Activated CD4-positive, alpha-beta memory T cell treated with anti-CD3 and anti-CD28 coated beads, Interleukin-2, amount 10 ng/mL, durations not matched to agents 7 days and 5 days (primary cell): ENCODE data around the gene LEMD1. TPM values are rescaled to one million over a fixed set of nuclear protein-coding genes. Genes with fewer than 3 reads are reported as not detected.

ENCODE experiments used
- CTCF ChIA-PET: fragments of 350-600 bp; sonication (Branson Sonifier 250); formaldehyde crosslinking; loops from one replicate; lab custom pipeline; 2021; ENCODE audit warnings: antibody characterized with exemption, inconsistent platforms; lab: Charles Lee
- POLR2A ChIA-PET: fragments of 350-600 bp; sonication (Branson Sonifier 250); formaldehyde crosslinking; loops from one replicate; lab custom pipeline; 2021; ENCODE audit warnings: antibody characterized with exemption; lab: Charles Lee
- DNase-seq: peaks from one replicate; pipeline ENCODE4 v3.0.0-alpha.2; 2020
- H3K27ac Mint-ChIP-seq: one replicate; pipeline ENCODE4 v1.8.0; 2021; ENCODE audit warnings: mild to moderate bottlenecking, mixed read lengths
- H3K27me3 Mint-ChIP-seq: one replicate; pipeline ENCODE4 v1.8.0; 2021; ENCODE audit warnings: mixed read lengths
- H3K36me3 Mint-ChIP-seq: one replicate; pipeline ENCODE4 v1.8.0; 2021; ENCODE audit warnings: low read depth, mixed read lengths
- H3K4me1 Mint-ChIP-seq: one replicate; pipeline ENCODE4 v1.8.0; 2021; ENCODE audit warnings: mixed read lengths
- H3K4me3 Mint-ChIP-seq: one replicate; pipeline ENCODE4 v1.8.0; 2021; ENCODE audit warnings: mild to moderate bottlenecking, mixed read lengths
- H3K9me3 Mint-ChIP-seq: one replicate; pipeline ENCODE4 v1.8.0; 2021; ENCODE audit warnings: mixed read lengths
- total RNA-seq, 2 experiments: library from RNA; stranded (reverse); gene quantifications; one replicate each; pipeline ENCODE4 v1.2.3, GENCODE V29; 2021

The LEMD1 gene
- total RNA-seq, 2 experiments from 2014 or later, result 1.1 to 2.2 TPM

DNA sequence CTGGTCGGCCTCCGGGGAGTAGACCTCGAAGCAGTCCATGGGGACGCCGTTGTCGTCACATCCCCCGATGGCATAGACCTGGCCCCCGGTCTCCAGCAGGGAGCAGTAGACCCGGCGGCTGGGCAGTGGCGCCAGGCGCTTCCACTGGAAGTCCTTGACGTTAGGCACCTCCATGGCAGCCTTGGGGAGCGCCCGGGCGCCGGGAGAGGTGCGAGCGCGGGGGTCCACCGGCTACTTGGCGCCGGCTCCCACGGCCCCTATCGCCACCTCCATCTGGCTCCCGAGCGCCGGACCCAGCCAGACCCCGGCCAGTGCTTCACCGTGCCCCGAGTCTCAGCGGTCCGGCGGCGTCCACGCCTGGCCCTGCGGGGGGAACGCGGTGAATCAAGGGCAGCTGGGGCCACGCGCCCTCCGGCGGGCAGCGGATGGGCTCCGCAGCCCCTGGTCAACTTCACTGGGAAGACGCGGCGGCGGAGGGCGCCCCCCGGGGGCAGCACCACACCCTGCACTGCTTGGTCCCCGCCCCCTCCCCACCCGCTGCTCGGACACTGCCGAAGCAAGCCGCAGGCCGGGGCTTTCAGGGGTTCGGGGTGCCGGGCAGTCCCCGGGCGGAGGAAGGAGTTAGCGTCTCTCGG lies 78.3 kb downstream of the LEMD1 start:
- H3K9me3 Mint-ChIP-seq, result no peaks in the 10 kb centered on the region
- H3K36me3 Mint-ChIP-seq, result no peaks in the 10 kb centered on the region
- peaks cover 61% of the 10 kb centered on the region for H3K27me3 Mint-ChIP-seq
- H3K4me3 Mint-ChIP-seq, result no peak overlapping the region
- H3K4me1 Mint-ChIP-seq, result peaks cover 14% of the 10 kb centered on the region
- DNase-seq, result no peak
- ChIA-PET POLR2A (no interaction called here), CTCF (no interaction called here)
- no peak overlapping the region for H3K27ac Mint-ChIP-seq

DNA sequence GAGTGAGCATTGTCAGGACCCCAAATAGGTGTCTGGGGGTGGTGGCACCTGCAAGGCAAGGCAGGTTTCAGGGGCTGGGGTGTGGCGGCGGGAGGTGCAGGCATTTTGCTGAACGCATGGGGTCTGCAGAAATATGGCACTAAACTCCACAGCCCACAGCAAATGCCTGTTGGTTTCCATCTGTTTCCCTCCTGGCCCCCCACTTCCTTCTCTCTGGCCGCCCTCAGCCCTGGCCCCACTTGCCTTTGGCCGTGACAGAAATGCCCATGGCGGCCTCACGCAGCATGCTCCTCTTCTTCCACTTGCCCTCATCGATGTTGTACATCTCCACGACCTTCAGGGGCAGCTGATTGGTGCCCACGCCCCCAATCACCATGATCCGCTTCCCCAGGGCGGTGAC lies 78.9 kb downstream of the LEMD1 start:
- H3K27ac Mint-ChIP-seq, result no peak overlapping the region
- ChIA-PET POLR2A (no interaction called here), CTCF (no interaction called here)
- no peaks in the 10 kb centered on the region for H3K9me3 Mint-ChIP-seq
- peaks cover 14% of the 10 kb centered on the region for H3K4me1 Mint-ChIP-seq
- no peaks in the 10 kb centered on the region for H3K36me3 Mint-ChIP-seq
- peaks cover 62% of the 10 kb centered on the region for H3K27me3 Mint-ChIP-seq
- no peak for DNase-seq
- no peak overlapping the region for H3K4me3 Mint-ChIP-seq

DNA sequence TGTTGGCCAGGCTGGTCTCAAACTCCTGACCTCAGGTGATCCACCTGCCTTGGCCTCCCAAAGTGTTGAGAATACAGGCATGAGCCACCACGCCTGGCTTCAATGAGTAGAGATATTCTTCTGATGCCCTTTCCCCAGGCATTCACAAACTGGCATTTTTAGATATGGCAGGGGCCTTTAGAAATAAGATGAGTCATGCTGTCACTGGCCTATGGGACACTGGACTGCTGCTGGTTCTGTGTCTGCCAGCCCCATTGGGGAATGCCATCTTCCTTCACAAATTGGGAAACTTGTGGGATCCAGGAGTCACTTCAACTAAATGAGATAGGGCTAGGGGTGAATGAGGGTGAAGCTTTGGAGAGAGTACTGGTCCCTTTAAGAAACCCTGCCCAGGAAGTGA lies 81.2 kb downstream of the LEMD1 start:
- Mint-ChIP-seq H3K27ac (no peak overlapping the region), H3K9me3 (no peaks in the 10 kb centered on the region), H3K4me3 (no peak overlapping the region), H3K36me3 (no peaks in the 10 kb centered on the region), H3K27me3 (peaks cover 56% of the 10 kb centered on the region), H3K4me1 (peaks cover 14% of the 10 kb centered on the region)
- POLR2A ChIA-PET, result no interaction called here
- DNase-seq, result no peak
- CTCF ChIA-PET, result interaction anchor here (0.9 to 1.4 kb wide), 3 partner anchors 9 to 70 kb away, joined by 3 read pairs; no protein-coding TSS in a partner anchor

DNA sequence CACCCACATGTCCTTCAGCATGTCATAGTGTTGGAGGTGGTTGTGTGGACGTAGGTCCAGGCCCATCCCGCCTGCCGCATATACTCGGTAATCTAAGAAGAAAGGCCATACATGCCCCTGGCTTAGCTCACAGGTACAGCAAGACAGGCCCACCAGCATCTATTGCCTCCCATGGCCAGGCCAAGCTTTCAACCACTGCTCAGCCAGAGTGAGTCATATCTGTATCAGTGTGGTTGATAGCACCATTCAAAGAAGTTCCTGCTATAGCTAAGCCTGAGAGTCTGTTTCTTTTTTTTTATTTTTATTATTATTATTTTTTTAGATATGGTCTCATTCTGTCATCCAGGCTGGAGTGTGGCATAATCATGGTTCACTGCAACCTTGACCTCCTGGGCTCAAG lies 82.1 kb downstream of the LEMD1 start:
- CTCF ChIA-PET, result interaction anchor here (0.6 to 1.8 kb wide), 9 partner anchors 10 to 146 kb away, joined by 3 to 12 read pairs (median 5); no protein-coding TSS in a partner anchor
- POLR2A ChIA-PET, result interaction anchor here (0.7 kb wide), 1 partner anchor 66 kb away, joined by 3 read pairs; no protein-coding TSS in a partner anchor

DNA sequence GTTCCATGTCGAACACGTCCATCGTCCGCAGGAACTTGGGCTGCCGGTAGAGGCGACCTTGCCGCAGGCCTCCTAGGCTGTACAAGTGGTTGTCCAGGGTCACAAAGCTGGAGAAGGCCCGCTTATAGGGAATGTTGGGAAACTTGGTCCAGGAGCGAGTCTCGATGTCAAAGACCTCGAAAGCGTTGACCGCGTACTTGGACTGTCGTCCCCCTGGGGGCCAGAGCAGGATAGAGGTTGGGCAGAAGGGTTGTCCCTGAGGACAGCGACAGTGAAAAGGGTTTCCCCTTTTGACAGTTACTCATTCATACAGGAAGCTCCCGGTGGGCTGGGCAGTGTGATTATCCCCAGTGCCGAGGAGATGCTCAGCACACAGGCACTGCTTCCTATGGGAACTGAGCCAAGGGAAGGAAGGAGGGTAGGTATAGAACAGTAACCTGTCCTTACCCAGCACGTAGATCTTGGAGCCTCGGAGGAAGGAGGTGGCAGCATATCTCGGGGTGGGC lies 82.6 kb downstream of the LEMD1 start:
- Mint-ChIP-seq H3K36me3 (no peaks in the 10 kb centered on the region), H3K4me3 (no peak overlapping the region), H3K27me3 (peaks cover 43% of the 10 kb centered on the region), H3K27ac (no peak overlapping the region), H3K9me3 (no peaks in the 10 kb centered on the region), H3K4me1 (peaks cover 11% of the 10 kb centered on the region)
- POLR2A ChIA-PET, result interaction anchor here (0.7 kb wide), 1 partner anchor 66 kb away, joined by 3 read pairs; no protein-coding TSS in a partner anchor
- CTCF ChIA-PET, result interaction anchor here (0.6 to 1.8 kb wide), 7 partner anchors 14 to 146 kb away, joined by 3 to 12 read pairs (median 5); no protein-coding TSS in a partner anchor
- no peak for DNase-seq

More for the DNA sequence above, 82.1 kb downstream of the LEMD1 start:
- Mint-ChIP-seq H3K4me1 (peaks cover 14% of the 10 kb centered on the region), H3K9me3 (no peaks in the 10 kb centered on the region), H3K27me3 (peaks cover 47% of the 10 kb centered on the region), H3K27ac (no peak overlapping the region), H3K4me3 (no peak overlapping the region), H3K36me3 (no peaks in the 10 kb centered on the region)
- DNase-seq, result peak; percentile 26

DNA sequence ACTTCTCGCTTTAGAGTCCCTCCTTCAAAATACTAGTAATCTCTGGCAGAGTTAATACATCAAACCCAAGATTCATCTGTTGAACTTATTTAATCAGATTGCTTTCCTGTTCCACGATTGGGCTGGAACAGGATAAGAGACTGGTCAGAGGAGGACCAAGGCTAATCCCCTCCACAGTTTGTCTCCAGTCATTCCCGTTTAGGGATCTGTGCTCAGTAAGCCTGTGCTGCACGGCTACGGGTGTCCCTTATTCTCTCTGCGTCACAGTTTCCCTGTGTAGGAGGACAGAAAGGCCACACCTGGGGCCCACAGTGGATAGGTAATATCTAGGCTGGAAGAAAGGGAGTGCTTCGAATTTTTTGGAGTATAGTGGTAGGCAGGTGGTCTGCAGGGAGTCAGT lies 83.8 kb downstream of the LEMD1 start:
- Mint-ChIP-seq H3K27me3 (peaks cover 46% of the 10 kb centered on the region), H3K27ac (no peak overlapping the region), H3K4me1 (peaks cover 8% of the 10 kb centered on the region), H3K9me3 (no peaks in the 10 kb centered on the region), H3K36me3 (no peaks in the 10 kb centered on the region), H3K4me3 (no peak overlapping the region)
- CTCF ChIA-PET, result interaction anchor here (1.5 to 21.8 kb wide), 7 partner anchors 13 to 186 kb away, joined by 3 to 724 read pairs (median 11); no protein-coding TSS in a partner anchor
- no peak for DNase-seq
- POLR2A ChIA-PET, result no interaction called here

DNA sequence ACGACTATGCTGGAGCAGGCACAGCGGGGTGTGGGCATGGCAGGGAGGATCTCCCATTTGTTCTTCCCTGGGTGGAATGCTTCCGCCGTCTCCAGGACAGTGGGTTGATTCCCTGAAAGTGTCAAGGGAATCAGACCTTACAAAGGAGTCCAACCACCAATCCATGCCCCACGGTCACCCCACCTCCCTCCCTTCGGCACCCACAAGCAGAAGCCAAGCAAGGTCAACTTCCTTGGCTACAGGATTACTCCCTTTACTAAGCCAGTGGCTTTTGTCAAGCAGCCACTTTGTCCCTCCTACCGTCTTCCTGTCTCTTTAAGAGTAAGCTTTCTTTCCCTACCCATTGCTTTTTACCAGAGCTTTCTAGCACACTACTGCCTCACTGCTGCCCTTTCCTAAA lies 84.4 kb downstream of the LEMD1 start:
- peaks cover 41% of the 10 kb centered on the region for H3K27me3 Mint-ChIP-seq

DNA sequence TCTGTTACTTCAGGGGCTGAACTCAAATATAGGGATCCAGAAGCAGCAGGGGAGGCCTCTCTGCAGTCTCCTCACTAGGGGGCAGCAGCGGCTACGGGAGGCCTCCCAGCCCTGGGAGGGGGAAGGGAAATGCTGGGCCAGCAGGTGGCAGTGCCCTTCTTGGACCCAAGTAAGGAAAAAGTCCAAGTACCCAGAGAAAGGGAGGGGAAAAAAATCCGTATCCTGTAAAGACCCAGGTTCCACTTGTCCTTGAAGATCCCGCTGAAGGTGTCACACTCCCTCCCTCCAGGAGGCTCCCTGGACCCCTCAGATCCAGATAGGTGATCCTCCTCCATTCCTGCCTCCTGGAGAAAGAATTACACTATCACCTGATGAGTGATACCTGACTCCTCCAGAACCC lies 86.2 kb downstream of the LEMD1 start:
- POLR2A ChIA-PET, result interaction anchor here (1.1 kb wide), 1 partner anchor 105 kb away, joined by 3 read pairs; no protein-coding TSS in a partner anchor

More for the DNA sequence above, 84.4 kb downstream of the LEMD1 start:
- Mint-ChIP-seq H3K9me3 (no peaks in the 10 kb centered on the region), H3K4me3 (no peak overlapping the region), H3K36me3 (no peaks in the 10 kb centered on the region), H3K4me1 (peaks cover 6% of the 10 kb centered on the region), H3K27ac (no peak overlapping the region)
- no peak for DNase-seq
- POLR2A ChIA-PET, result no interaction called here
- CTCF ChIA-PET, result interaction anchor here (0.7 to 21.8 kb wide), 14 partner anchors 12 to 186 kb away, joined by 3 to 724 read pairs (median 8); partner anchors contain the start of gene NUAK2

DNA sequence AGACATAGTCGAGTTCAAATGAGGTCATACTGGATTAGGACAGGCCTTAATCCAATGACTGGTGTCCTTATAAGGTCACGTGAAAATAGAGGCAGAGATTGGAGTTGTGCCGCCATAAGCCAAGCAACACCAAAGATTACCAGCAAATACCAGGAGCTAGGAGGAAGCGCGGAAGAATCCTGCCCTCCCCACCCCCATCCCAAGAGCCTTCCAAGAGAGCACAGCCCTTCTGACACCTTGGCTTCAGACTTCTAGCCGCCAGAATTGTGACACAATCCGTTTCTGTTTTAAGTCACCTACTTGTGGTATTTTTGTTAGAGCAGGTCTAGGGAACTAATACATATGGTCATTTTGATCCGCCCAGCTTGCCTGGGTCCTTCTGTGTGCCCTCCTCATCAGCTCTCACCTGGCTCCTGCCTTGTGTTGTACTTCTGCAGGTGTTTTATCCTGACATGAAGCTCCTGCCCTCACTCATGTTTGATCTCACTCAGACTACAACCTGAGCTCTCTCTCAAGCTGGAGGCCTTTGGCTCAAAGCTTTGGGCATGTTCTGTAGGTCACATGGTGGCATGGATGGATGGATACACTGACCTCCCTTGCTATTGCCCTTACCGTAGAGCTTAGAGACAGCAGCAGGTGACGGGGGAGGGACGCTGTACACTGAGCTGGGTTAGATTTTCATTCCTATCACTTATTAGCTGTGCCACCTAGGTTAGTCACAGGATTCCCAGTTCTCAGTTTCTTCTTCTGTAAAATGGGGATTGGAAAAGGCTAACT lies 89.7 kb downstream of the LEMD1 start:
- Mint-ChIP-seq H3K36me3 (no peaks in the 10 kb centered on the region), H3K27ac (no peak overlapping the region), H3K4me1 (no peaks in the 10 kb centered on the region), H3K4me3 (no peak overlapping the region), H3K27me3 (peaks cover 35% of the 10 kb centered on the region), H3K9me3 (no peaks in the 10 kb centered on the region)
- CTCF ChIA-PET, result interaction anchor here (1.0 to 21.8 kb wide), 6 partner anchors 13 to 192 kb away, joined by 3 to 724 read pairs (median 4); no protein-coding TSS in a partner anchor
- POLR2A ChIA-PET, result interaction anchor here (0.7 to 1.3 kb wide), 3 partner anchors 11 to 47 kb away, joined by 3 to 5 read pairs (median 3); partner anchors contain the start of gene NUAK2
- no peak for DNase-seq

More for the DNA sequence above, 86.2 kb downstream of the LEMD1 start:
- no peaks in the 10 kb centered on the region for H3K36me3 Mint-ChIP-seq
- H3K9me3 Mint-ChIP-seq, result no peaks in the 10 kb centered on the region
- DNase-seq, result peak; percentile 83
- no peak overlapping the region for H3K27ac Mint-ChIP-seq
- CTCF ChIA-PET, result interaction anchor here (0.8 to 21.8 kb wide), 20 partner anchors 11 to 193 kb away, joined by 3 to 724 read pairs (median 5); partner anchors contain the start of genes NUAK2 and TMCC2
- no peak overlapping the region for H3K4me3 Mint-ChIP-seq
- H3K4me1 Mint-ChIP-seq, result peaks cover 6% of the 10 kb centered on the region
- peaks cover 33% of the 10 kb centered on the region for H3K27me3 Mint-ChIP-seq

Other genes starting within 250 kb of the LEMD1 start
- 1 to 10 TPM; 8.8 to 9.2 TPM for gene DSTYK, start 210.4 kb downstream of the LEMD1 start, total RNA-seq
- gene TMCC2, start 194.1 kb downstream of the LEMD1 start, total RNA-seq, result 1 to 10 TPM; 1.8 TPM
- 10 to 100 TPM; 12.4 to 13.0 TPM for gene NUAK2, start 100.3 kb downstream of the LEMD1 start, total RNA-seq
- not detected for gene KLHDC8A, start 65.1 kb downstream of the LEMD1 start, total RNA-seq
- gene BLACAT1, start 34.0 kb upstream of the LEMD1 start, total RNA-seq, result under 1 TPM; 0.55 to 0.65 TPM
- 1 to 10 TPM; 1.1 to 1.4 TPM for gene CDK18, start 82.6 kb upstream of the LEMD1 start, total RNA-seq
- gene ELK4, start 210.0 kb upstream of the LEMD1 start, total RNA-seq, result 10 to 100 TPM; 80.6 to 83.0 TPM